HuH-7.5 (cell line): ENCODE data around the gene ACOX1.

Source experiments
- DNase-seq: peaks from one replicate; pipeline ENCODE4 v3.0.0; 2011; ENCODE audit warnings: low spot score

The ACOX1 gene

DNA sequence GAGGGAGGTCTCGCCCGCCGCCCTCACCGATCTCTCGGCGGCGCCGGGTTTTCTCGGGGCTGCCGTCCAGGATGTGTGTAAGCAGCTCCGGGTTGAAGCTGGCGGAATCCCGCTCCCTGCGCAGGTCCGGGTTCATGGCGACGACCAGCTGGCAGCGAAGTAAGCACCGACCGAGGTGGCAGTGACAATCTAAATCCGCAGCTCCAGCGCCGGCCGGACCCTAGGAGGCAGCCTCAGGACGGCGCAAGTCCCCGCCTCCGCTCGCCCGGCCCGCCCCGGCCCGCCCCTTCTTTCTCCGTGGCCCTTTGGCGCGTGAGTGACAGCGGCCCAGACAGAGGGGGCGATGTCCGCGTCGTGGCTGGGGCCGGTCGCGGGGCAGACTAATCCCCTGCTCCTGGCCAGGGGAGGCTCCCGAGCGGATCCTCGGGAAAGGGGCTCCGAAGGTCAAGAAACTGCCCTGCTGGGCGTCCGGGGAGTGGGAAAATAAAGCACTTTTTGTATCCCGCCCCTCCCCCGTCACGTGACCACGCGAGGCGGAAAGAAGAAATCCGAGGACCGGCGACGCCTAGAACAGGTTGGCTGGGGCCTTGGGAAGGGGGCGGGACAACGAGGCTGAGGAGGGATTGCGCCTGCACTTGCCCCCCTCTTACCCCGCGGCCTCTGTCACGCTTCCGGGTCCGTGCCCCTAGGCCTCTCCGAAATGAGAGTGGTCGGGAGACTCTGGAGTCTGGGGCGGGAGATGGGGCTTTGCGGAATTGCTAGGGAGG, at the start of gene ACOX1, which contains the start of gene TEN1:
TSS of gene ACOX1 (minus strand) at position 229 of the 767 bp plus-strand sequence. CDS start at position 136, 93 bp downstream.
TSS of gene TEN1 (plus strand) at position 303 of the 767 bp plus-strand sequence. CDS start 6,953 bp downstream, outside the sequence.
- peak; percentile 62 for DNase-seq

DNA sequence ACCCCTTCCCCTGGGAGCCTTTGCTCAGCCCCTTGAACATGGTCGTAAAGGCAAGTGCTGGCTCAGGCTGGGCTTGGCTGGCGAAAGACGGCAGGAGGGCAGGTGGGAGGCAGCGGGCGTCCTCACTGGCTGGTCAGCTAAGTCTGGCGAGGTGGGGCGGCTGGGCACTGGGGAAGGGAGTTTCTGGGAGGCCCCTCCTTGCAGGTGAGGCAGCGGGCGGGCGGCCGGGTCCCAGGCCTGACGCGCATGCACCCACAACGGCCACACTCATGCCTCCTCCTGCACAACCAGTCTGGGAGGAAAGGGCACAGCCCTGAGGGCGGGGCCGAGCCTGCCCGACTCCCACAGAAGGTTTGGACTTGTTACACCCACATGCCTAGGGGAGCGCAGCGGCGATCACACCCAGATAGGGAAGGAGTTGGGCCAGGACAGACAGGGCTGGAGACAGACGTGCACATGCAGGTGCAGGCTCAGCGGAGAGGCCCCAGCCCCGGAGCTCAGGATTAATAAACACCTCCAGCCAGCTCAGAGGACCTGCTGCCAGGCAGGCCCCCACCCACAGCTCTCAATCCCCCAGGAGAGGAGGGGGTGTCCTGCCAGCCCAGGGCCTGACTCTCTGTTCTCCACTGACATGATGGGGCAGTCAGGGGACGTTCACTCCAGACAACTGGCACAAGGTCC, 48.3 kb upstream of the ACOX1 start, which contains the start of gene EVPL:
TSS of gene EVPL (minus strand) at position 148 of the 681 bp plus-strand sequence. CDS start at position 40, 108 bp downstream.
- no peak for DNase-seq

DNA sequence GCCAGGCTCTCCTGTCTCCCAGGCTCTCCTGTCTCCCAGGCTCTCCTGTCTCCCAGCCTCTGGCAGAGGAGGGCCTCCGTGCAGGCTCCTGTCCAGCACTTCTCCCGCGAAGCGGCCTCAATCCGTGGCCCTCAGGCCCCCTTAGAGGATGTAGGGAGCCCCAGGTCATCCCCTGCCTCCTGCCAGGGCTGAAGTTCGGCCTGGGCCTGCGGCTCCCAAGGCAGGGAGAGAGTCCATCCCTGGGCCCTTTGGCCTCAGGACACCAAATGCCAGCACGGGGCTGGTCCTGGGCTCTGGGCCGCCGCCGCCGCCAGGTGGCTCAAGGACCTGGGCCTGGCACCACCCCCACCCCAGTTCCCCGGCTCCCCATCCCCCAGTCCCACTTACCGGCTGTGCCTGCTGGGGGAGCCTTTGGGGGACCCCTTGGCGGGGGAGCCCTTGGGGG, 47.8 kb upstream of the ACOX1 start:
- DNase-seq: no peak

DNA sequence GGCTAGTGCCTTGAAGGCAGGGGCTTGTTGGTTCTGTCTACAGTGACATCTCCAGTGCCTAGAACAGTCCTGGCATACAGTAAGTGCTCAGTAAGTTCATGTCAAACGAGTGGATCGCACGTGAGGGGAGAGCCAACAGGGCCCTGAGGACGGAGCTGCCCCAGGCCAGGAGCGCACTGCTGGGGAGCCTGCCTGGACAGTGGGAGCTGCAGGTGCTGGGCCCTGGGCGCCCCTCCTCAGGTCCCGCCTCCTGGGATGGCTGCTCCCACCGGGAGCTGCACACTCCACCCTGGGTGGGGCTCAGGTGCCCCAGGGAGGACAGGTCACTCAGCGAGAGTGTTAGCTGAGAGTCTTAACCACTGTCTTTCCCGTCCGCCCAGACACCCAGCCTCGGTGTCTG, 46.3 kb upstream of the ACOX1 start:
- DNase-seq: no peak

DNA sequence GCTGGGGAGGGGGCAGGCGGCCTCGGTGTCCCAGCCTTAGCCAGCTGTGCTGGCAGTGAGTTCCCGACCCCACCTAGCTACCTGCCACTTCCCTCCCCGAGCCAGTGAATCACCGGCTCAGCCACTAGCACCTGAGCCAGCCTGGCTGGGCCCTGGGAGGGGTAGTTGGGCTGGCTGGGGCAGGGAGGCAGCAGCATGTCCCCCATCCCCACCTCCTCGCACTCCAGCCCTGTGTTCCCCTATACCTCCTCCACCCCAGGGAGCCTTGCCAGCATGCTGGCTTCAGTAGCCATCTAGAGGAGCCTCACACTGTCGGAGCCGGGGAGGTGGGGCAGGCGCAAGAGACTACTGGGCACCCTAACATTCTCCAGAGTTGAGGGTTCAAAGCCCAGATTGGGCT, 45.4 kb upstream of the ACOX1 start:
- no peak for DNase-seq

DNA sequence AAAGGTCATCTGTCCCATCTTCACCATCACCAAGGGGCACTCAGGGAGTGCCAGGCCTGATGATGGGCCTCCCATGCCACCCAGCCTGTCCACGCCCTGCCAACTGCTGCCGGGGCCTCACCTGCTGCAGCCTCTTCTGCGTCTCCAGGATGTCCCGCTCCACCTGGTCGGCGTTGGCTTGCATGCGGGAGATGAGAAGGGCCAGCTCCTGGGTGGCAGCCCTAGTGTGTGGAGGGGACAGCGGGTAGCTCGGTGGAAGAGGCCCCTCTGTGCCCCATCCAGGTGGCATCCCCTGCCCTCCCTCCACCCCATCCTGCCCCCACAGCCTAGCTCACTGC, 44.9 kb upstream of the ACOX1 start:
- no peak for DNase-seq

DNA sequence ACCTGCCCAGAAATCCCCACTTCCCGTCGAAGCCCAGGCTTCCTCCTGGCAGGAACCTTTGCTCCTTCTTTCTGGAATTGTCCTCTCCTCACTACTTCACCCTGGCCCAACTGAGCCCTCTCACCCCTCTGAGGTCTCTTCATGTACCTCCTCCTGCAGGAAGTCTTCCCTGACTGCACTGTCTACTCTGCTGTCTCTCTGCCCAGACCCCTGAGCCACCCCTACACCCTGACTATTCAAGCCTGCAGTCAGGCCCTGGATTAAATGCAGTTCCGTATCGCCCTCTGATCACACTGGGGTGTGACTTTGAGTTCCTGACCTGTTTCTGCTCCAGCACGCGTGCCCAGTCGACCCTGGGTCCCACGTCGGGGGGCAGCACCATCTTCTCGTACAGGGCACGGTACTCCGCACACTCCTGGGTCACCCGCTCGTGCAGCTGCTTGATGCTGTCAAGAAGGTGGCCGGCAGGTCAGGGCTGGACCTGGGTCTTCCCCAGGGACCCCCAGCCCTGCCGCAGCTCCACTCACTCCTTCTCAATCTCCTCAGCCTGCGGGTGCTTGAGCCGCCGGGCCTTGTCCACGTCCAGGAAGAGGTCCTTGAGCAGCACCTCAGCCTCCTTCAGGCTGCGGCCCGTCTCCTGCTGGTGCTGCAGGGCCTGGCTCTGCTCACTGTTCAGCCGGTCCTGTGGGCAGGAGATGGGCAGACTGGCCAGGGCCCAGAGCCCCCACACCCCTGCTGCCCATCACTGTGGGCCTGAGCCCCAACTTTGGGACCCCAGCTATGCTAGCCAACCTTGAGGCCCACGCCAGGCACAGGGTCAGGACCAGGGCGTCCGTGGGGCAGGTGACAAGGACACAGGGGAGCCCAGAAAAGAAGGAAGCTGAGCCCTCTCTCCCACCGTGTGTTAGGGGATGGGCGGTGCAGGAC, 44.3 kb upstream of the ACOX1 start:
- DNase-seq: no peak

DNA sequence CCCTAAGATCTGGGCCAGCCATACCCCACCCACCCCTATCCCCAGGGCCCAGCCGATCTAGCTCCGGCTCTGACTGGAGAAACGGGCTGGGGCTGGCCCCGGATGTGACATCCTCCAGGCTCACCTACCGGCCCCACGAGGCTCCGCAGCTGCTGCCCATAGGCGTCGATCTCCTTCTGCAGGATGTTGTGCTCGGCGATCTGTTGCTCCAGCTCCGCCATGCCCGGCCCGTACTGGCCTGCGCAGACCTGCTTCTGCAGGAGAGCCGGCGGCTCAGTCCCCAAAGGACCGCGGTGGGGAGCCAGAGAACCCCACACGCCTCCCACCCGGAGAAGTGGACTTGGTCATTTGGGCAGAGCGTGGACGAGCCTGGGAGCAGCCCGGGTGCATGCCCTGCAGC, 43.3 kb upstream of the ACOX1 start:
- no peak for DNase-seq

DNA sequence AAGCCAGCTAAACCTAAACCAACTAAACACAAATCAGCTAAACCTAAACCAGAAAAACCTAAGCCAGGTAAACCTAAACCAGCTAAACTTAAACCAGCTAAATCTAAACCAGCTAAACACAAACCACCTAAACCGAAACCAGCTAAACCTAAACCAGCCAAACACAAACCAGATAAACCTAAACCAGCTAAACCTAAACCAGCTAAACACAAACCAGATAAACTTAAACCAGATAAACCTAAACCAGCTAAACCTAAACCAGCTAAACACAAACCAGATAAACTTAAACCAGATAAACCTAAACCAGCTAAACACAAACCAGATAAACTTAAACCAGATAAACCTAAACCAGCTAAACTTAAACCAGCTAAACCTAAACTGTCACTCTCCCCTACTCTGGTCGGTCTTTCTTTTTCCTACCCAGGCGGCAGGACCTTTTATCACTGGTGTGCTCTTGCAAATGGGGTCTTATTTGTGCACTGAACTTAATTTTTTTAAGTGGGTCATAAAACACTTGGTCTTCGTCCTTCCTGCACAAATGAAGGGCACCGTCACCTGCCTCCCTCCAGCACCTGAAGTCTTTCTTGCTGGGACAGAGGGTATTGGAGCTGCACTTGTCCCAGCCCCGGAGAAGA, 41.0 kb upstream of the ACOX1 start:
- no peak for DNase-seq

DNA sequence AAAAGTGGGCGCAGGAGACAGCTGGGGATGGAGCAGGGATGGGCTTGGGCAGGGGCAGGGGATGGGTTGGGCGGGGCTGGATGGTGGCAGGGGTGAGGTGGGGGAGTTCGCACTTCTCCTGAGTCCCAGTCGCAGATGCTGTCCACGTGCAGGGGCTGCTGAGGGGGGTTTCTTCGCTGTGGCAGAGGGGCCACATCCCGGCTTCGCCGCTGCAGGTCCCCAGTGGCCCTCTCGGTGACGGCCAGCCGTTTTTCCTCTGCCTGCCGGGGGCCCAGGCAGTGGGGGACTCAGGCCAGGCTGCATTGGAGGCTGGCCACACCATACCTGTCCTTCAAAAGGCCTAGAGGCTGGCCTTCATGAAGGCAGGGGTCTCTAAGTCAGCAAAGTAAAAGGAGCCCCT, 39.8 kb upstream of the ACOX1 start:
- DNase-seq: no peak

DNA sequence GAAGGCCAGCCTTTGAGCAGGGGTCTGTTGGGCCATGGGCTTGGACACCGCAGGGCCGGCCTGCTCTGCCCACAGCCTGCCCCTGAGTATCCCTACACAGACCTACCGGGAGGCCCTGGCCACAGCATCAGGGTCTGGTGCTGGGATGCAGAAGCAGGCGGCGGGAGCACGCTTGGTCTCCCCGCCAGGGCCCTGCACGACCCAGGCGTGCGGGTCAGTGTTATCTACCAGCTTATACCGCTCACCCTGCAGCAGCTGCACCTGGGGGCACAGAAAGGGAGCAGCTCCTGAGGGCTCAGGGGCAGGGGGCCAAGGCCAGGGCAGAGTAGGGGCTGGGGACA, 39.3 kb upstream of the ACOX1 start:
- no peak for DNase-seq

DNA sequence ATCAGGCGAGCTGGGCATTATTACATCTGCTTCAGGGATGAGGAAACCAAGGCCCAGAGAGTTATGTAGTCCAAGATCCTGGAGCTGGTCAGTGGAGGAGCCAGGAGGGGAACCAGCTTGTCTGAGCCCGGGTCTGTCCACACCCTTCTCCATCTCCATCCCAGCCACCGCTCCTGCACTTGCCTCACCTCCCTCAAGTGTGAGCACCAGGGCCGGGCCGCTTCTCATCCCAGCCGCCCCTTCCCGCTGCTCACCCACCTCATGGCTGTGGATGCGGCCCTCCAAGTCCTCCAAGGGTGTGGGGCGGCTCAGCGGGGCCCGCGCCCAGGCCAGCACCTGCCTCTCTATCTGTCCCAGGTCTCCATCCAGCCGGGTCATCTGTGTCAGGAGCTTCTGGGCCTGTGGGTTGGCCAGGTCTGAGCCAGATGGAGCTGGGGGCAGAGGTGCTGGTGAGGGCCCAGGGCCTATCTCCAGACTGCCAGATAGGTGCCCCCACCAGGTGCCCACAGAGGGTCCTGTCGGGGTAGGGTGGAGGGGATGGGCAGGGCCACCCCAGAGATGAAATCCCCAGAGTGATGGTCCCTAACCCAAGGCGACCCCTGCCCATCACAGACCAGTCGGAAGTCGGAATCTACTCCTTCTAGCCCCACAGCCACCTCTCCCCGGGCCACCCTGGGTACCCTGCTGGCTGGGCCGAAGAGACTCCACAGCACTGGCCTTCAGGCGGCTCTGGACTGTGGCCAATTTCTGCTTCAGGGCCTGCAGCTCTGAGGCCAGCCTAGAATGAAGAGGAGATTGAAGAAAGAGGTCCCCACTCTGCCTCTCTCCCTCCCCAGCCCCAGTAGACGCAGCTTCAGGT, 38.7 kb upstream of the ACOX1 start:
- no peak for DNase-seq

DNA sequence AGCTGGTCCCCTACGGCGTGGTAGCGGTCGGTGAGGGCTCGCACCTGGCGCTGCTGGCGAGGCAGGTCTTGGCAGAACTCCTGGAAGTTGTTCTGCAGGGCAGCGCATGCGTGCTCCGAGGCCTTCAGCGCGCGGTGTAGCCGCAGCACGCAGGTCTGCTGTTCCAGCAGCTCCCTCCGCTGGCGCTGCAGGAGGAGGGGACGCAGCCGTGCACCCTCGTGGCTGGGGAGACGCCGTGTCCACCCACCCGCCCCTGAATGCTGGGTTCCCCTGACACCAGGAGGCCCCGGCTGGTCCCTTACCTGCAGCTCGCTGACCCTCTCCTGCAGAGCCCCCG, 35.9 kb upstream of the ACOX1 start:
- no peak for DNase-seq

DNA sequence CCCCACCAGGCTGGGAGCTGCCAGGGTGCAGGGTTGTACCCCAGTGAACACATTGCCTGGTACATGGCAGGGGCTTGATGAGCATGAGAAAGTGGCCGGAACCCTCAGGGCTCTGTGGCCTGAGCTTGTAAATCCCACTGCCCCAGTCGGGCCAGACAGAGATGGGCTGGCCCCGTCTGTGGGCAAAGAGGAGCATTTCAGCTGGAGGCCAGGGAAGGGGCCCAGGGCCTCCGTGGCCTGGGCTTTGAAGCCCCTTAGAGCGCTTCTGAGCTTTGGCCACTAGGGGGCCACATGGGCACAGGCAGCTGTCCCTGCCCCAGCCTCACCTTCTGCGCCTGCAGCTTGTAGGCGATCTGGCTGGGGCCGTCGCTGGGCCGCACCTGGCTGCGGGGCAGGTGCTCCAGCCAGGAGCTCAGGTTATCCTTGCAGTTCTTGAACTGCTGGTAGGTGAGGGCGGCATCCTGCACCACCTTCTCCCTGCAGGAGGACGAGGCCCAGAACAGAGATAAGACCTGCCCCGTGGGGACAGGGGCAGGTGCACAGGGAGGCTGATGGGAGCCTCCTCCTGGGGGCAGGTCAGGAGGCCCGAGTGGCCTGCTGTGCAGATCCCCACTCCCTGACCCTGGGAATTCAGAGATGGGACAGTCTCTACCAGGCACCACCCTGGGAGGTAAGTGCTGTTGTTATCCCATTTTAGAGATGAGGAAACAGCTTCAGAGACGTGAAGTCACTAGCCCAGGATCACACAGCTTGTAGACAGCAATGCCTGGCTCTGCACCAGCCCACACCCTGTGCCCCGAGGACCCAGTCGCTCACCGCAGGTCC, 35.3 kb upstream of the ACOX1 start:
- DNase-seq: peak; percentile 95

DNA sequence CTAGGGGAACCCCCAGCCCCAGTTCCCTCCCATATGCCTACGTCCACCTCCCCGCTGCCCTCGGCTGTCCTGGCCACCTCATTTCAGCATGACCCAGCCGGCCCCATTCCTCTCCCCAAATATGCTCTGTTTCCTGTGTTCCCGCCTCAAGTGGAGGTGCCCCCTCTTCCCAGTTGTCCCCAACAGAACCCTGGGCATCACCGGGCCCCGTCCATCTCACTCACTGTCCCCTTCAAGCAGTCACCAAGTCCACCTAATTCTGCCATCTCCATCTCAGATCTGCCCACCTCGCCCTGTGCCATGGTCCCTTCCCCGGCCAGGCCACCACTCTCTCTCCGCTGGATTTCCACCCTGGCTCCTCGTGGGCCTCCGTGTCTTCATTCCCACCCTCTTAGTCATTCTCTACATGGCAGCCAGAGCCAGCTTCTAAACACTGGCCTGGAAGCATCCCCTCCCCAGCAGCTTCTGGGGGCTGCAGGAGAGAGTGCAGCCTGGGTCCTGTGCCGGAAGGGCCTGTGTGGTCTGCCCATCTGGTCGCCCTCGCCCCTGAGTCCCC, 34.5 kb upstream of the ACOX1 start:
- no peak for DNase-seq

DNA sequence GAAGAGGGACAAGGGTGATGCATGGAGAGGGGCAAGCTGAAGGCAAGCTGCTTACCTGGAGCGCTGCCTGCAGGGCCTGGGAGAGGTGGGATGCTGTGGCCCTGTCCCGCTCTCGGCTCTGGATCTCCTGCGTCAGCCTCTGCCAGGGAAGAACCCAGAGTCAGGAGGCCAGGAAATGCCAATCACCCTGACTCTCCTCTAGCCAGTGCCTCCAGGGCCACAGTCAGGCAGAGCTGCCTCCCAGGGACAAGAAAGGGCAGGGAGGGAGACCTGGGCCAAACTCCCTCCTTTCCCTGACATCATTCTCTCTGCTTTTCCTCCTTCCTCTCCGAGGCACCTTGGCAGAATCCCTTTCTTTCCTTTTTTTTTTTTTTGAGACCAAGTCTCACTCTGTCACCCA, 33.0 kb upstream of the ACOX1 start:
- no peak for DNase-seq

DNA sequence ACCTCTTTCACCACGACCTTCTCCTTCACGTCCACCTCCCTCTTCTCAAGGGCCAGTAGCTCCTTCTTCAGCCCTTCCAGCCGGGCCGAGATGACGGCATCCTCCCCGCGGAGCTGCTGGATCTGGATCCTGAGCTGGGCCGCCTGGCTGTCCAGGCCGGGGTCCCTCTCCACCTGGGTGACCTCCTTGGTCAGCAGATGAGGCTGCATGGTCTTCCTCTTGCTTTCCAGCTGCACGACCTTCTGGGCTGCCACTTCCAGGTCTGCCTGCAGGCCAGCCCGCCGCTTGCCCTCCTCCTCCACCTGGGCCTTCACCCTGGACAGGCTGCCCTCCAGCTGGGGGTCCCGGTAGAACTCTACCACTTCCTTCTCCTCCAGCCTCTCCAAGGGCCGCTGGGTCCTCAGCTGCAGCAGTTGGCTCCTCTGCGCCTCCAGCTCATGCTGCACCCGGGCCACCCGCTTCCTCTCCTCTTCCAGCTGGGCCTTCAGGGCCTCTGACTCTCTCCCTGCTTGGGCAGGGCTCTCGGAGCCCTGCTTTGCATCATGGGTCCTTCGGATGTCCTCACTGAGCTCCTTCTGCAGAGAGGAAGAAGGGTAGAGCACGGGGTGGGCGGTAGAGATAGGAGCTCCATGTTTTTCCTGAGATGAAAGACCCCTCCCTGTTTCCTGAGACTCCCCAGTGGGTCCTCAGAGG, 31.1 kb upstream of the ACOX1 start:
- DNase-seq: no peak

DNA sequence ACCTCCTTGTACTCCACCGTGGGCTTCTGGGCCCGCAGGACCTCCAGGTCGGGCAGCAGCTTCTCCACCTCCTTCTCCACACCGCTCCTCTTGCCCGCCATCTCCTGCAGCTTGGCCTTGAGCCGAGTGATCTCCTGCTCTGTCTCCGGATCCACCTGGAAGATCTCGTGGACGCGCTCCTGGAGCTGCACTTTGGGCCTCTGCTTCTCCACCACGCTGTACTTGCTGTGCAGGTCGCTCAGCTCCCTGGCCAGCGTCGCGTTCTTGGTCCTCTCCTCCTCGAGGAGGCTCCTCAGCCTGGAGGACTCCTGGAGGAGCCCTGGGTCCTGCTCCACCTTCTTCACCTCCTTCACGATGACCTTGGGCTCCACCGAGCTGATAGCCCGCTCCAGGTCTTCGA, 30.5 kb upstream of the ACOX1 start:
- DNase-seq: no peak
